Hypothalamus (tissue), 51 donors: ENCODE data around the gene TANC2.
"Not testable (repeated sequence)": the region's sequence is repeated elsewhere in the genome, so short reads cannot be mapped to it uniquely, and the experiment has no call there.

Experiments used
- DNase-seq, 51 donors: peaks; one replicate each; lab custom pipeline; 2025; lab: John Stamatoyannopoulos, UW

TANC2 gene

DNA sequence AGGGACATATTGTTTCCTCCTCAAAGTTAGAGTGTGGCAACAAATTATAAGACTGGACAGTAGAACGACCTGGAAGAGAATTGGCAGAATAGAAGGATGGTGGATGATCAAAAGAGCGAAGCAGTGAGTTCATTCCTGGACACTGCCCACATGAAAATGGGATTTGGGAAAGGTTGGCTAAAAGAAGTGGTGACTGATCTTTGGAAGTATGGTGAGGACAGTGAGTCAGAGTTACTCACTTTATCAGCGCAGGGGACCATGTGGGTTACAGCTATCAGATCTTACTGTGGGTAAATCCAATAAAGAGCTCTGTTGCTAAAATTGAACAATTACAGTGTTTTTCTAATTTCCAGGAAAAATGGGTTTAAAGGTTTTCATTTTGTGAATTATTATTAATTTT lies 2.7 kb upstream of the TANC2 start:
- no peak for DNase-seq

GRCh38 chr17:62964506-62964905 lies 1.5 kb upstream of the TANC2 start:
- DNase-seq = no peak

GRCh38 chr17:62965174-62965685 lies 805 bp upstream of the TANC2 start:
- DNase-seq = peak in 1 of 51 donors; percentile 28

DNA sequence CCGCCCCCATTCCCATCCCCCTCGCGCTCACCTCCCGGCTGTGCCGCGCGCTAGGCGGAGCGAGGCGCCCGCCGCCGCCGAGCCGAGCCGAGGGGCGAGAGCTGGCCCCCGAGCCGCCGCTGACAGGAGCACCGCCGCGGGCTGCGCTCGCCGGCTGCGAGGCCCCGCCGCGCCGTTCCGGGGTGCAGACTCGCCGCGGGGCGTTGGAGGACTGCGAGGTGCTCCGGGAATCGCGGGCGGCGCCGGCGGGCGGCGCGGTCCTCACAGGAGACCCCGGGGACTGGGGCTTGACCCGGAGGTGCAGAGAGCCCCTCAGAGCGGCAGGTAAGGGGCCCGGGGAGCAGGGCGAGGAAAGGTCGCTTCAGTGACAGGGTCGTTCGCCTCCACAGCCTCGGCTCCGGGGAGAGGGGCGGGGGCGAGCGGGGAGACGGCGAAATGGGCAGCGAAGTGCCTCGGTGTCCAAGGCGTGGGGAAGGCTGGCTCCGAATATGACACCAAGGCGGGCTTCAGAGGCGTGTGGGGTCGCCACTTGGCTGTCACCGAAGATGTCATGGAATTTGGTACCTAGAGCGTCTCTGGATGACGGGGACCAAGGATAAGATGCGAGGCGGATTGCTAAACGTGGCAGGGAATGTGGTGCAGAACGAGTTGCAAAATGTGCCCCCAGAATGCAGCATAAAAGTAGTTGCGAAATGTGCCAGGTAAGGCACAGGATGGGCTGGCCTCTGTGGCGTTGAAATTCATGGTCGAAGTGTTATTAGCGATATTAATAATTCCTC lies 580 bp downstream of the TANC2 start:
- peak in 25 of 51 donors; percentile 16 to 66 (median 34) for DNase-seq

DNA sequence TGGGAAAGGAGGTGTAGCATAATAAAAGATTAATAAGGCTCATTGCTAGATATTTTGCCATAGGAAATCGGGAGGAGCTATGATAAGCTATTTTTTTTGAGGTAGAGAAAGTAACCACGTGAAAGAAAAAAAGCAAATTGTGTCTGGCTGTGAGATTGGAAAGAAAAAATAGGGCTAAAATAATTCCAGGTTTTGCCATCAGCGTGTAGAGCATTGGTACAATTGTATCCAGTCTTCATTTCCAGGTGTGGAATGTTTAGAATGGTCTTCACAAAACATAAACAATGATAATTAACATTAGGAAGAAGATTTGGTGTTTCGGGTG lies 1.1 kb downstream of the TANC2 start:
- peak in 1 of 51 donors; percentile 11 for DNase-seq

- DNase-seq = peak in 22 of 51 donors; percentile 3 to 83 (median 21)
Measured at GRCh38 chr17:62968445-62968923, 2.4 kb downstream of the TANC2 start.

- DNase-seq = no peak
Measured at GRCh38 chr17:62970610-62971009, 4.6 kb downstream of the TANC2 start.

- DNase-seq = no peak
Measured at GRCh38 chr17:62971853-62972252, 5.8 kb downstream of the TANC2 start.

GRCh38 chr17:62974788-62975187 lies 8.8 kb downstream of the TANC2 start:
- DNase-seq = no peak

- no peak for DNase-seq
Measured at GRCh38 chr17:62975206-62975605, 9.2 kb downstream of the TANC2 start.

DNA sequence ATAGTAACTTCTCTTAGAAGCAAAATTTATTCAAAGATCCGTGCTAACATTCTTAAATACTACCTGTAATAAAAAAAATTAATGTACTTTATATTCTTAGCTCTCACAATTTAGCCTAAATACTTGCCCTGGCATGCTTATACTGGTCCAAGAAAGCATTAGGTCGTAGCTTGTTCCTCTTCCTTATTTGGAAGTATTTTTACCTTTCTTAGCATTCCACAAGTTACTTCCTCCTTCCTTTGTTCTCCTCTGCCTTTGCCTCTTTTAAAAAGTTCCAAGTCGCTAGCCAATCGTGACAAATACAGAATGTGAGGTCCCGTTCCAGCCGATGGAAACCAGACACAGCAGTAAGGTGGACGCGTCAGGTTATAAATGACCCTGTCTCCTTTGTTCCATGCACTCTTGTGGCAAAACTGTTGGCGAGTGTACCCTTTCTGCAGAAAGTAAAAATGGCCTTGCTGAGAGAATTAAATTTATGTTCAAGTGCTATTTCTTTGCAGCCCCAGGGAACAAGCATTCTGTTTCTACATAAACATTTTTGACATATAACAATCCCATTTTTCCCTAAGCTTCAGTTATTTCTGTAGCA lies 10.7 kb downstream of the TANC2 start:
- not testable (repeated sequence) for DNase-seq

DNA sequence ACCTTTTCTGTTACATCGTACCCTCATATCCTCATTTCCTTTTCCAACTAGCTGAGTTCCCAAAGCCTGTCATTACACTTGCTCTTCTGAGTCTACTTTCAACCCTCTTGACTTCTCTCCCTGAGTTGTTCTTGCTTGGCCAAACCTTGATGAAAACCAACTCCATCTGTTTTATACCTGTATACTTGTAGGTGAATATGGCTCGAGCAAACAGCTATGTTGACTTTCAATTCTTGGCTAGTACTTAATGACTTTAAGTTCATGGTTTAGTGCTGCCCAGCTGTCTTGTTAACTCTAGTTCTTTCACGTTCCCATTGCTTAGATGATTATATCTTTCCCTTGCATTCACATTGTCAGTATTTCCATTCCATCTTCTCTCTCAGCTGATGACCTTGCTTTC lies 14.8 kb downstream of the TANC2 start:
- DNase-seq = no peak

GRCh38 chr17:62981933-62982332 lies 15.9 kb downstream of the TANC2 start:
- DNase-seq = no peak

GRCh38 chr17:62984801-62985200 lies 18.8 kb downstream of the TANC2 start:
- no peak for DNase-seq

GRCh38 chr17:62986549-62986948 lies 20.5 kb downstream of the TANC2 start:
- no peak for DNase-seq

GRCh38 chr17:62987136-62987535 lies 21.1 kb downstream of the TANC2 start:
- no peak for DNase-seq

GRCh38 chr17:62989501-62989900 lies 23.5 kb downstream of the TANC2 start:
- no peak for DNase-seq

DNA sequence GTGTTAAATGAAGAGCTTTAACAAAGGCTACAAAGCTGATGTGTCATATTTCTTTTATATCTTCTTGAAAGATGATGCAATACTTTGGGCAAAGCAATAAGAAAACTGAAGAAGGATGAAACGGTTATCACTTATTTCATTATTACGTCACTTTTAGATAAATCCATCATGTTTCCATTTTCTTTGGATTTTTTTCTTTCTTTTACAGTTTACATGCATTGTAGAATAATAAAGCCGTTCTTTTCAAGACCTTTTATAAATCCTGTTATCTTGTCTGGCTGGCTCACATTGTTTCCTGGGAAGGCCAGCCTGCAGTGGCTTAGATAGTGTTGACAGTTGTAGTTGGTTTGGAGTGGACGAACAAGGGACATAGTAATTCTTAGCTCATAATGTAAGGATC lies 28.9 kb downstream of the TANC2 start:
- DNase-seq = no peak

DNA sequence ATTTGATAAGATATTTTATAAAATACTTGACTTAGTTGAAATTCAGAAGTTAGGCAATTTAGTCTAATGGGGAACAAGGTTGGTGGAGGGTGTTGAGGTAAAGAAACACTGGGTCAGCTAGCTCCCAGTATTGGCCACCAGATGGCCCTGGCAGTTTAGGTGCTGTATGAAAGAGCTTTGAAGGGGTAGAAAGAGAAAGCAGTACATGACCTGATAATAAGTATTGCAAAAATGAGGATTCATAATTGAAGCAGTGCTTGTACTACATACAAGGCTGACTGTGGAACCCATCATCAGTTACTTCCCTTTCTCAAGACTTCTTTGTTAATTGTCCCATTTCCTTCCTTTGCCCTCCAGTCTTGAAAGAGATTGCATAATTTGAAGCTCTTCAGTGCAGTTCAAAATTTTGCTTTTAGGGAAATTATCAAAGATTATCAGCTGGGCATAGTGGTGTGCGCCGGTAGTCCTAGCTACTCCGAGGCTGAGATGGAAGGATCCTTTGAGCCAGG lies 29.4 kb downstream of the TANC2 start:
- peak in 17 of 51 donors; percentile 1 to 37 (median 9) for DNase-seq

DNA sequence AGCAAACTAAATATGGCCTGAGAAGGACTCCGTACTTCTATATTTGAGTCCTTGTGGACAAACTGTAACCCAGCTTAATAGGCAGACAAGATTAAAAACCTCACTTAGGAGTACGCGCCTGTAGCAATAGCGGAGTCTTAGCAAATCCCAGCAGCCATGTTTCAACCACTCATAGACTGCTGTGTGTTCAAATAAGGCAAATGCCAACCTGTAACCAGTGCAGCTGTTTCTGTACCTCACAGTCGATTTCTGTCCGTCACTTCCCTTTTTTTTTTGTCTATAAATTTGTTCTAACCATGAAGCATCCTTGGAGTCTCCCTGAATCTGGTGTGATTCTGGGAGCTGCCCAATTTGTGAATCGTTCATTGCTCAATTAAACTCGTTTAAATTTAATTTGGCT lies 30.2 kb downstream of the TANC2 start:
- no peak for DNase-seq

DNA sequence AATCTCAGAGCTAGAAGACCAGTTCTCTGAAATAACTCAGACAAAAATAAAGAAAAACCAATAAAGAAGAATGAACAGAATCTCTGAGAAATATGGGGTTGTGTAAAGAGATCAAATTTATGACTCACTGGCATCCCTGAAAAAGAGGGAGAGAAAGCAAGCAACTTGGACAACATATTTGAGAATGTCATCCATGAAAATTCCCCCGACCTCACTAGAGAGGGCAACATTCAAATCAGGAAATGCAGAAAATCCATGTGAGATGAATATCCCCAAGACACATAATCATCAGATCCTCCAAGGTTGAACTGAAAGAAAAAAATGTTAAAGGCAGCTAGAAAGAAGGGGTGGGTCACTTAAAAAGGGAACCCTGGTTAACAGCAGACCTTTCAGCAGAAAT lies 32.1 kb downstream of the TANC2 start:
- no peak for DNase-seq
